Parathyroid adenoma (tissue), 2 donors: Measurements from ENCODE around the gene DHCR7.

Source experiments
- H2AFZ ChIP-seq: fragments of 300-600 bp; sonication (generic); one replicate; pipeline ENCODE4 v1.7.0; 2017; ENCODE audit warnings: antibody characterized with exemption, mild to moderate bottlenecking
- H3K27ac ChIP-seq: fragments of 300-600 bp; sonication (generic); one replicate; pipeline ENCODE4 v1.7.0; 2017
- H3K27me3 ChIP-seq: fragments of 300-600 bp; sonication (generic); one replicate; pipeline ENCODE4 v1.7.0; 2017; ENCODE audit warnings: low read length; ENCODE audit not compliant: control insufficient read depth, insufficient read depth
- H3K36me3 ChIP-seq: fragments of 300-600 bp; sonication (generic); one replicate; pipeline ENCODE4 v1.7.0; 2017; ENCODE audit warnings: low read length; ENCODE audit not compliant: control insufficient read depth, insufficient read depth
- H3K4me1 ChIP-seq: fragments of 300-600 bp; sonication (generic); one replicate; pipeline ENCODE4 v1.7.0; 2017; ENCODE audit warnings: control low read depth
- H3K4me2 ChIP-seq: fragments of 300-600 bp; sonication (generic); one replicate; pipeline ENCODE4 v1.7.0; 2017; ENCODE audit warnings: low read length
- H3K4me3 ChIP-seq: fragments of 300-600 bp; sonication (generic); one replicate; pipeline ENCODE4 v1.7.0; 2017; ENCODE audit warnings: low read depth, low read length
- H3K79me2 ChIP-seq: fragments of 300-600 bp; sonication (generic); one replicate; pipeline ENCODE4 v1.7.0; 2017; ENCODE audit warnings: control low read depth
- H3K9ac ChIP-seq: fragments of 300-600 bp; sonication (generic); one replicate; pipeline ENCODE4 v1.7.0; 2017; ENCODE audit warnings: mild to moderate bottlenecking
- H3K9me3 ChIP-seq: fragments of 300-600 bp; sonication (generic); one replicate; pipeline ENCODE4 v1.7.0; 2017; ENCODE audit warnings: low read length; ENCODE audit not compliant: control insufficient read depth
- CTCF ChIP-seq: fragments of 300-600 bp; sonication (generic); IDR thresholded peaks from one replicate; pipeline ENCODE4 v1.7.0; 2017; ENCODE audit warnings: antibody characterized with exemption, mild to moderate bottlenecking
- donor health status: primary hyperparathyroidism.

Gene DHCR7

DNA sequence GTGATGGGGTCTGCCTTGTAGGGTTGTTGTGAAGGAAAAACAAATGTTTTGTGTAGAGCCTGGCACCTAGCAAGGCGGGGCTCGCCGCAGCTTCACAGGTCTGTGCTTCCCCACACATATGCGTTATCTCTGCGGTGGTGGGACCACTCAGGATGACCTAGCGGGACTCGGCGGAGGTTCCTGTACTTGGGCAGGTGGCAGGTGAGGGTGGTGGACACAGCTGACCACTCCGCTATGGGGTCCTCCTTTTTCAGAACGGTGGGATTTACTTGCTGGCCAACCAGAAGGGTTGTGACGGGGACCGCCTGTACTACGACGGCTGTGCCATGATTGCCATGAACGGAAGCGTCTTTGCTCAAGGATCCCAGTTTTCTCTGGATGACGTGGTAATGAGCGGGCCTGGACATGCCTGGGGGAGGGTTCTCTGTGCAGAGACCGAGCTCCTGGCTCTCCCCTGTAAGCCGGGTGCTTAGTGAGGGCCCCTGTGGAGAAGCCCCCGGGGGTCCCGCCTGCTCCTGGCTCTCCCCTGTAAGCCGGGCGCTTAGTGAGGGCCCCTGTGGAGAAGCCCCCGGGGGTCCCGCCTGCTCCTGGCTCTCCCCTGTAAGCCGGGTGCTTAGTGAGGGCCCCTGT is 26.1 kb upstream of the DHCR7 start:
- H2AFZ ChIP-seq: no peak overlapping the region
- no peak overlapping the region for H3K4me3 ChIP-seq
- H3K27me3 ChIP-seq: no peaks in the 10 kb centered on the region
- no peak overlapping the region for H3K27ac ChIP-seq
- H3K4me1 ChIP-seq: no peaks in the 10 kb centered on the region
- no peak overlapping the region for H3K9ac ChIP-seq
- TF ChIP-seq CTCF: no peak
- no peaks in the 10 kb centered on the region for H3K79me2 ChIP-seq
- H3K36me3 ChIP-seq: no peaks in the 10 kb centered on the region
- H3K4me2 ChIP-seq: no peak overlapping the region
- no peaks in the 10 kb centered on the region for H3K9me3 ChIP-seq

DNA sequence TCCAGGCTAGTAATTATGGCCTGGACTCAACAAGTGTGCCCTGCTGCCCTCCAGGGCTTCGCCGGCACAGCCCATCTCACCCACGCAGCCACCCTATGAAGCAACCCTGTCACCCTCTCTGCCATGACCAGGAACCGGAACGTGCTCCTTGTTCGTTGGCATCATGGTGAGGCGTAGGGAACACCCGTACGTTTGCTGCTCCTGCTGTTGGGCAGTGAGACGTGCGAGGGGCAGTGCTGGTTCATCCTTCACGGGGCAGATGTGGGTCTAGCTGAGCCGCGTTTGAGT is 25.5 kb upstream of the DHCR7 start:
- Histone ChIP-seq H3K4me1 (no peaks in the 10 kb centered on the region), H3K27ac (no peak overlapping the region), H3K27me3 (no peaks in the 10 kb centered on the region), H3K4me2 (no peak overlapping the region), H3K36me3 (no peaks in the 10 kb centered on the region), H3K4me3 (no peak overlapping the region), H3K9me3 (no peaks in the 10 kb centered on the region), H3K9ac (no peak overlapping the region), H2AFZ (no peak overlapping the region), H3K79me2 (no peaks in the 10 kb centered on the region)
- no peak for TF ChIP-seq CTCF

- no peaks in the 10 kb centered on the region for H3K36me3 ChIP-seq
- H3K4me2 ChIP-seq: no peak overlapping the region
- no peaks in the 10 kb centered on the region for H3K79me2 ChIP-seq
- H3K4me1 ChIP-seq: no peaks in the 10 kb centered on the region
- no peaks in the 10 kb centered on the region for H3K9me3 ChIP-seq
- no peak overlapping the region for H3K4me3 ChIP-seq
- H2AFZ ChIP-seq: no peak overlapping the region
- no peak overlapping the region for H3K27ac ChIP-seq
- H3K27me3 ChIP-seq: no peaks in the 10 kb centered on the region
- H3K9ac ChIP-seq: no peak overlapping the region
- no peak for TF ChIP-seq CTCF
Measured at GRCh38 chr11:71472941-71473792, 25.0 kb upstream of the DHCR7 start.

DNA sequence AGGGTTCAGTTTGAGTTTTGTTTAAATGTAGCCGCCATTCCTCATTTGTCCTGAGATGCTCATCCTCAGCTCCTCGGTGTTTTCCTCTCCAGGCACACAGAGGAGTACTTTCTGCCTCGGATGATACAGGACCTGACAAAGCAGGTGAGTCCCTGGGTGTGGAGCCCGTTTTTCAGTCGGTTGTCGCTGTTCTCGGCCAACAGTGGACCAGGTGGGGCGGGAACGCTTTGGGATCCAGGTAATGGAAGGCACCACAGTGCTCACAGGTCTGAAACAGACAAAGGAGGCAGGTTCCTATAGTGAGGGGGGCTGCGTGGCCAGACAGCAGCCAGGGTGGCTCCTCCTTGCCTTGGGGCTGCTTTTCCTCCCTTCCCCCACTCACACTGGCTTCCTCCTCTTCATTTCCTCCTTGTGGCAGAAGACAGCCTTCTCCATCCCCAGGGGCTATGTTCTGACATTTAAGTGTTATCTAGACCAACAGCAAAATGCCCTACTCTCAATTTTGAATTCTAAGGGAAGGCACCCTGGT is 24.2 kb upstream of the DHCR7 start:
- no peaks in the 10 kb centered on the region for H3K4me1 ChIP-seq
- no peaks in the 10 kb centered on the region for H3K79me2 ChIP-seq
- H3K36me3 ChIP-seq: no peaks in the 10 kb centered on the region
- no peak overlapping the region for H3K27ac ChIP-seq
- no peaks in the 10 kb centered on the region for H3K9me3 ChIP-seq
- H3K9ac ChIP-seq: no peak overlapping the region
- TF ChIP-seq CTCF: no peak
- no peak overlapping the region for H2AFZ ChIP-seq
- no peak overlapping the region for H3K4me2 ChIP-seq
- H3K4me3 ChIP-seq: no peak overlapping the region
- H3K27me3 ChIP-seq: no peaks in the 10 kb centered on the region
